Activated CD4-positive, alpha-beta memory T cell treated with anti-CD3 and anti-CD28 coated beads for 36 hours (primary cell): ENCODE data around the gene OR2M7. TPM values are rescaled to one million over a fixed set of nuclear protein-coding genes. Genes with fewer than 3 reads are reported as not detected.

ENCODE experiments used
- CTCF ChIA-PET: fragments of 350-600 bp; sonication (Branson Sonifier 250); formaldehyde crosslinking; loops from one replicate; lab custom pipeline; 2021; ENCODE audit warnings: antibody characterized with exemption, inconsistent platforms; lab: Charles Lee
- POLR2A ChIA-PET: fragments of 350-600 bp; sonication (Branson Sonifier 250); formaldehyde crosslinking; loops from one replicate; lab custom pipeline; 2021; ENCODE audit warnings: antibody characterized with exemption; lab: Charles Lee
- DNase-seq: peaks from one replicate; pipeline ENCODE4 v3.0.0-alpha.2; 2020
- H3K27ac Mint-ChIP-seq: one replicate; pipeline ENCODE4 v1.8.0; 2021; ENCODE audit warnings: mixed read lengths
- H3K27me3 Mint-ChIP-seq: one replicate; pipeline ENCODE4 v1.8.0; 2021; ENCODE audit warnings: mixed read lengths
- H3K36me3 Mint-ChIP-seq: one replicate; pipeline ENCODE4 v1.8.0; 2021; ENCODE audit warnings: mixed read lengths
- H3K4me1 Mint-ChIP-seq: one replicate; pipeline ENCODE4 v1.8.0; 2021; ENCODE audit warnings: low read depth, mixed read lengths
- H3K4me3 Mint-ChIP-seq: one replicate; pipeline ENCODE4 v1.8.0; 2021; ENCODE audit warnings: mild to moderate bottlenecking, mixed read lengths
- H3K9me3 Mint-ChIP-seq: one replicate; pipeline ENCODE4 v1.8.0; 2021; ENCODE audit warnings: mixed read lengths
- intact Hi-C: fragments of 100-400 bp; cut with micrococcal nuclease; formaldehyde crosslinking; loops from one replicate; pipeline ENCODE4 v1.15.1; 2023
- total RNA-seq, 2 experiments: library from RNA; stranded (reverse); gene quantifications; one replicate each; pipeline ENCODE4 v1.2.3, GENCODE V29; 2021

Gene OR2M7
- total RNA-seq, 2 experiments from 2014 or later, result not detected

- H3K4me1 Mint-ChIP-seq, result no peaks in the 10 kb centered on the region
- POLR2A ChIA-PET, result no interaction called here
- intact Hi-C loops, result no loop called here
Observed at GRCh38 chr1:248288391-248288790, 36.0 kb downstream of the OR2M7 start.

GRCh38 chr1:248277876-248278275 lies 46.5 kb downstream of the OR2M7 start, which contains the start of gene OR2T33:
Gene OR2T33, minus strand, starts transcription at chr1:248277976. Its CDS starts 4,162 bp downstream, at chr1:248273814.
- Mint-ChIP-seq H3K4me1 (no peaks in the 10 kb centered on the region), H3K27ac (no peak within 1 kb of the TSS), H3K36me3 (no peaks in the 10 kb centered on the region), H3K27me3 (no peaks in the 10 kb centered on the region), H3K4me3 (no peak within 1 kb of the TSS), H3K9me3 (peaks cover 2% of the 10 kb centered on the region)
- CTCF ChIA-PET, result no interaction called here
- intact Hi-C loops, result no loop called here
- DNase-seq, result no peak
- POLR2A ChIA-PET, result no interaction called here

More at GRCh38 chr1:248288391-248288790, 36.0 kb downstream of the OR2M7 start:
- H3K27ac Mint-ChIP-seq, result no peak overlapping the region
- no peaks in the 10 kb centered on the region for H3K9me3 Mint-ChIP-seq
- CTCF ChIA-PET, result no interaction called here
- H3K27me3 Mint-ChIP-seq, result no peaks in the 10 kb centered on the region
- no peaks in the 10 kb centered on the region for H3K36me3 Mint-ChIP-seq
- H3K4me3 Mint-ChIP-seq, result no peak overlapping the region
- DNase-seq, result no peak

Other genes starting within 250 kb of the OR2M7 start
- not detected for gene OR2L13, start 229.4 kb downstream of the OR2M7 start, total RNA-seq
- gene OR2M5, start 179.4 kb downstream of the OR2M7 start, total RNA-seq, result not detected
- not detected for gene OR2M2, start 149.7 kb downstream of the OR2M7 start, total RNA-seq
- not detected for gene OR2M3, start 127.3 kb downstream of the OR2M7 start, total RNA-seq
- not detected for gene OR2M4, start 93.2 kb downstream of the OR2M7 start, total RNA-seq
- gene OR2T33, start 46.6 kb downstream of the OR2M7 start, total RNA-seq, result not detected
- gene OR2T12, start 21.1 kb downstream of the OR2M7 start, total RNA-seq, result not detected
- not detected for gene OR14C36, start 24.2 kb upstream of the OR2M7 start, total RNA-seq
- gene OR2T4, start 37.1 kb upstream of the OR2M7 start, total RNA-seq, result not detected
- not detected for gene OR2T6, start 51.2 kb upstream of the OR2M7 start, total RNA-seq
- not detected for gene OR2T1, start 78.5 kb upstream of the OR2M7 start, total RNA-seq
- gene OR2T2, start 121.1 kb upstream of the OR2M7 start, total RNA-seq, result not detected
- not detected for gene OR2T3, start 148.8 kb upstream of the OR2M7 start, total RNA-seq
- gene OR2T5, start 164.0 kb upstream of the OR2M7 start, total RNA-seq, result not detected
- gene OR2G6, start 183.5 kb upstream of the OR2M7 start, total RNA-seq, result not detected
- not detected for gene OR2T29, start 238.2 kb upstream of the OR2M7 start, total RNA-seq